Sigmoid colon (tissue), 7 donors: ENCODE results near the gene SNUPN. TPM values are rescaled to one million over a fixed set of nuclear protein-coding genes. Genes with fewer than 3 reads are reported as not detected.
A peak's percentile ranks its signal among the peaks of the same experiment; 100 is the strongest.

ENCODE experiments used
- DNase-seq: peaks from one replicate; pipeline ENCODE4 v3.0.0-alpha.2; 2019
- H3K27ac ChIP-seq, 4 donors: fragments of 200-600 bp; sonication (generic); one replicate each; pipeline ENCODE4 v1.5.1; 2016 to 2019; ENCODE audit warnings: mild to moderate bottlenecking in 1 of 4
- H3K27me3 ChIP-seq, 3 donors: fragments of 200-600 bp; sonication (generic); one replicate each; pipeline ENCODE4 v1.5.1; 2019; ENCODE audit warnings: mild to moderate bottlenecking in 1 of 3
- H3K36me3 ChIP-seq, 4 donors: fragments of 200-600 bp; sonication (generic); one replicate each; pipeline ENCODE4 v1.5.1; 2016 to 2019
- H3K4me1 ChIP-seq, 4 donors: fragments of 200-600 bp; sonication (generic); one replicate each; pipeline ENCODE4 v1.5.1; 2017 to 2019
- H3K4me3 ChIP-seq, 4 donors: fragments of 200-600 bp; sonication (generic); one replicate each; pipeline ENCODE4 v1.5.1; 2017 to 2019; ENCODE audit warnings: mild to moderate bottlenecking in 2 of 4, moderate library complexity in 1 of 4
- H3K9me3 ChIP-seq, 4 donors: fragments of 200-600 bp in 3 of 4; sonication (generic) in 3 of 4; one replicate each; pipeline versions ENCODE4 v1.5.1 to v1.6.1; 2013 to 2019
- EP300 ChIP-seq, 4 donors: sonication (generic); formaldehyde crosslinking; IDR thresholded peaks; one replicate each; pipeline ENCODE4 v1.6.1; 2017; ENCODE audit warnings: antibody characterized with exemption in 4 of 4
- POLR2A ChIP-seq, 2 donors: fragments of 450-650 bp; IDR thresholded peaks; one replicate each; pipeline ENCODE4 v1.6.1; 2016; ENCODE audit warnings: antibody characterized with exemption in 2 of 2, mild to moderate bottlenecking in 2 of 2, moderate library complexity in 2 of 2
- POLR2AphosphoS5 ChIP-seq, 4 donors: sonication (generic); formaldehyde crosslinking; IDR thresholded peaks; one replicate each; pipeline ENCODE4 v1.6.1; 2017; ENCODE audit warnings: antibody characterized with exemption in 4 of 4
- WGBS, 2 donors: extraction: QIAGEN DNeasy Blood & Tissue Kit; methylation state at CpG; one replicate each; pipeline ENCODE4 v1.1.7; 2013; 5-methylcytosine and 5-hydroxymethylcytosine counted together
- intact Hi-C: fragments of 100-400 bp; cut with DNase I; formaldehyde crosslinking; loops from one replicate; pipeline ENCODE4 v1.15.1; 2023
- polyA plus RNA-seq, 3 donors: library from polyadenylated mRNA; stranded (reverse); fragments of 200-250 nt; gene quantifications; one replicate each; pipeline ENCODE4 v1.2.3, GENCODE V29; 2013
- total RNA-seq, 4 donors: library from RNA; depleted of rRNA; stranded (reverse); fragments of >200 nt; gene quantifications; one replicate each; pipeline ENCODE4 v1.1.0, GENCODE V29; 2016
- TF ChIP-seq, protein P1 (sequence below), 4 experiments: fragments of 450-650 bp in 3 of 4; fragments of 200-600 bp in 1 of 4; IDR thresholded peaks; one replicate each; pipeline ENCODE4 v1.5.1; 2016 to 2019; ENCODE audit warnings: antibody characterized with exemption in 4 of 4, mild to moderate bottlenecking in 3 of 4, moderate library complexity in 2 of 4
- donor health status: healthy with polysubstance abuse.
- donor health status: Bipolar disorder and iron deficiency.
- donor health status: healthy.

Gene SNUPN
- total RNA-seq (10 to 100 TPM; 15.3 to 28.6 (median 21.9) TPM), polyA plus RNA-seq (10 to 100 TPM; 20.4 to 25.0 (median 20.8) TPM)

DNA sequence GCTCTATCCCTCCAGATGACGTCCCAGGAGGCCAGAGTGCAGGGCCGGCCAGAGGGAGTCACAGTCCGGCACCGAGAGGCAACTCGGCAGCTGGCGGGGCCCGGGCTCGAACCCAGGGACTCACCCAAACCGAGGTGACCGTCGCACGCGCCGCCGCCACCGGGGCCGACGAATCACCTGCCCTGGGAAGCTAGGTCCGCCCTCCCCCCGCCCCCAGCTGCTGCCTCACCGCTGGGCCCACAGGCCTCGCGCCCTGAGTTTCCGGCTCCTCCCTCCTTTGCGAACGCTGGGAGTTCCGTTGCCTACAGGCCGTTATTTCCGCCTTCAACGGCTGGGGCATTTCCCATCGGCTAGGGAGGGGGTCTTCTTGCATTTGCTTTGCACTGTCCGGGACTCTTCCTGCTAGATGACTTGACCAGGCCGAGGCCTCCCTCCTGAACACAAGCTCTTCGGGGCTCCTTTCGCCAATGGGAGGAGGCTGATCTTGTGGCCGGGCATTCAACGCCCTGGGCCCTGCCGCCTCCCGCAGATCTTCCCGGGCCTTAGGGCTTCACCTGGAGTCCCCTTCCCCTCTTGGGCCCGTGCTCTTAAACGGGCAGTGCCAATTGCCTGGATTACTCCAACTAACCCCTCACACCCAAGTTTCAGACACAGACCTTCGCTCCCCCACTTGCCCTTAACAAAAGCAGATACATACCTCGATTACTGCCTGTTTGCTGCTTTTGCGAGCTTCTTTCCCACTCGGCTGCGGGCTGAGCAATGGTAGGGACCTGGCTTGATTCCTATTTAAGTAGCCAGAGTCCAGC, at the start of gene SNUPN:
TSS of gene SNUPN (minus strand) at position 184 of the 806 bp plus-strand sequence. CDS start 4,674 bp downstream, outside the sequence.
- peak; percentile 96 for DNase-seq

DNA sequence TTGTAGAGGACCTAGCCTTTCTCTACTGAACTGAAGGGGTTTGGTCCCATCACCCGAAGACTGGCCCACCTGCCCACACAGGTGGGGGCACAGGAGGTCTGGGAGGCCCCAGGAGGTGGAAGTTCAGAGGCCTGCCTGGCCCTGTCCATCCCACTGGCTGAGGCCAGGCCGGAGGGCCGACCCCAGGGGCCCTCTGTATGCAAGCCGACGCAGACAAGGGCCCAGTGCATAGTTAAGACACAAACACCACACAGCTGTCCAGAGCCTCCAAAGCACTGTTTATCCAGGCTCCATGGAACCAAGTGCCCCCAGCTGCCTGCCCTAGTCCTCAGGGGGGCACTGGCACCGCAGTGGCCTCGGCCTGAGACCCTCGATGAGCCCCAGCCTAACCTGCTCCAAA, 48.8 kb upstream of the SNUPN start:
- no peaks in the 10 kb centered on the region for H3K27me3 ChIP-seq
- intact Hi-C loops: no loop called here
- DNase-seq: no peak
- H3K4me3 ChIP-seq: no peak overlapping the region
- peak in 1 of 4 donors; percentile 15 for TF ChIP-seq POLR2AphosphoS5 (IDR thresholded peaks at IDR 0.05)
- no peak for TF ChIP-seq POLR2A (IDR thresholded peaks at IDR 0.05)
- 83 to 85% methylated on average over 8 of the region's 8 CpGs for WGBS, 2 donors
- H3K4me1 ChIP-seq: peaks cover 0 to 62% (median 46%) of the 10 kb centered on the region in 4 donors
- no peaks in the 10 kb centered on the region for H3K9me3 ChIP-seq
- H3K36me3 ChIP-seq: peaks cover 25 to 43% (median 34%) of the 10 kb centered on the region in 4 donors
- H3K27ac ChIP-seq: peak overlapping the region; percentile 79 to 94 (median 92)

More for the DNA sequence above, at the start of gene SNUPN:
- peak within 1 kb of the TSS; percentile 90 to 98 (median 94) for H3K27ac ChIP-seq
- WGBS, 2 donors: 2% methylated on average over 47 of the region's 47 CpGs
- H3K36me3 ChIP-seq: peaks cover 0 to under 1% (median 0%) of the 10 kb centered on the region in 4 donors
- peak within 1 kb of the TSS; percentile 73 to 97 (median 94) for H3K4me3 ChIP-seq
- TF ChIP-seq EP300 (IDR thresholded peaks at IDR 0.05): no peak
- peak; percentile 36 to 53 for TF ChIP-seq POLR2A (IDR thresholded peaks at IDR 0.05)
- TF ChIP-seq POLR2AphosphoS5 (IDR thresholded peaks at IDR 0.05): peak; percentile 69 to 81 (median 77)
- TF ChIP-seq, protein P1, sequence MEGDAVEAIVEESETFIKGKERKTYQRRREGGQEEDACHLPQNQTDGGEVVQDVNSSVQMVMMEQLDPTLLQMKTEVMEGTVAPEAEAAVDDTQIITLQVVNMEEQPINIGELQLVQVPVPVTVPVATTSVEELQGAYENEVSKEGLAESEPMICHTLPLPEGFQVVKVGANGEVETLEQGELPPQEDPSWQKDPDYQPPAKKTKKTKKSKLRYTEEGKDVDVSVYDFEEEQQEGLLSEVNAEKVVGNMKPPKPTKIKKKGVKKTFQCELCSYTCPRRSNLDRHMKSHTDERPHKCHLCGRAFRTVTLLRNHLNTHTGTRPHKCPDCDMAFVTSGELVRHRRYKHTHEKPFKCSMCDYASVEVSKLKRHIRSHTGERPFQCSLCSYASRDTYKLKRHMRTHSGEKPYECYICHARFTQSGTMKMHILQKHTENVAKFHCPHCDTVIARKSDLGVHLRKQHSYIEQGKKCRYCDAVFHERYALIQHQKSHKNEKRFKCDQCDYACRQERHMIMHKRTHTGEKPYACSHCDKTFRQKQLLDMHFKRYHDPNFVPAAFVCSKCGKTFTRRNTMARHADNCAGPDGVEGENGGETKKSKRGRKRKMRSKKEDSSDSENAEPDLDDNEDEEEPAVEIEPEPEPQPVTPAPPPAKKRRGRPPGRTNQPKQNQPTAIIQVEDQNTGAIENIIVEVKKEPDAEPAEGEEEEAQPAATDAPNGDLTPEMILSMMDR (IDR thresholded peaks at IDR 0.05): no peak
- intact Hi-C loops: loop anchor here (2.0 to 5.0 kb wide), 2 partner anchors 47 to 173 kb away; partner anchors contain the start of genes PTPN9 and SIN3A
- no peaks in the 10 kb centered on the region for H3K9me3 ChIP-seq
- peaks cover 0 to 21% (median 14%) of the 10 kb centered on the region in 4 donors for H3K4me1 ChIP-seq
- no peaks in the 10 kb centered on the region for H3K27me3 ChIP-seq

DNA sequence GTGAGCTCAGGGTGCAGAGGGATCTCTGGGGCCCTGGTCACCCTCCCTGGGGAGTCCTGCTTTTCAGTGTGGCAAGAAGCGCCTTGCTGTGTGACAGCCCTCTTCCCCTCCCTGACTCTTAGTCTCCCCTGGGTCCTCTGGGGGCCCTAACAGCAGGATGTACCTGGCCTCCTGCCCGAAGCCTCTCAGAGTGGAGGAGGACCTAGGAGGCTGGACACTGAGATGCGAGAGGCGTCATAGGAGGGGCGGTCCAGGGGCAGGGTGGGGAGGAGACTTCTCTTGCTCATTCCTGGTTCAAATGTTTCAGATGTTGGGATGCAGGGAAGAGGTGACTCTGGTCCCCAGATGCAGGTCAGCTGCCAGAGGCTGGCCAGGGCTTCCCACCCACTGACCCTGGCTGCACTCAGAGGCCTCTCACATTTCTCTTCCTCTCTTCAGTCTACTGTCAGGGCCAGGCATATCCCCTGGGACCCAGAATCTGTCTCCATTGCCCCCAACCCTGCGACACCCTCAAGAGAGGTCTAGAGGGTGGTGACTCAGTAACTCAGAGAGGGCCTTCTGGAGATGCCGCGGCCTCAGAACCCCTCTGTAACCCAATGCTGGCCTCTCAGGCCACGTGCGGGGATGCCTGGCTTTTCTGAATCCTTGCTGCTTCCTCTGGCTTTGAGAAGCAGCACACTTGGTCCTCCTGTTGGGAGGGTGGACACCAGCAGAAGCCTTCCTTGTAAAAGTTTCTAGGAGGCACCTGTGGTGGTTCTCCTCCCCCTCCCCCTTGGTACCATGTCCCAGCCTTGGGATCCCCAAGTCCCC, 48.1 kb upstream of the SNUPN start:
- Histone ChIP-seq H3K4me3 (peak overlapping the region in 3 of 4 donors; percentile 9 to 32 (median 13)), H3K27me3 (no peaks in the 10 kb centered on the region), H3K27ac (peak overlapping the region; percentile 79 to 94 (median 92)), H3K9me3 (no peaks in the 10 kb centered on the region), H3K4me1 (peaks cover 0 to 62% (median 46%) of the 10 kb centered on the region in 4 donors), H3K36me3 (peaks cover 19 to 38% (median 30%) of the 10 kb centered on the region in 4 donors)
- peak; percentile 96 for DNase-seq
- intact Hi-C loops: no loop called here
- 81 to 86% methylated on average over 10 of the region's 10 CpGs for WGBS, 2 donors
- no peak for TF ChIP-seq EP300 (IDR thresholded peaks at IDR 0.05)
- peak in 1 of 2 donors; percentile 23 for TF ChIP-seq POLR2A (IDR thresholded peaks at IDR 0.05)
- TF ChIP-seq, protein P1 (IDR thresholded peaks at IDR 0.05): no peak
- TF ChIP-seq POLR2AphosphoS5 (IDR thresholded peaks at IDR 0.05): peak; percentile 26 to 69 (median 42)

DNA sequence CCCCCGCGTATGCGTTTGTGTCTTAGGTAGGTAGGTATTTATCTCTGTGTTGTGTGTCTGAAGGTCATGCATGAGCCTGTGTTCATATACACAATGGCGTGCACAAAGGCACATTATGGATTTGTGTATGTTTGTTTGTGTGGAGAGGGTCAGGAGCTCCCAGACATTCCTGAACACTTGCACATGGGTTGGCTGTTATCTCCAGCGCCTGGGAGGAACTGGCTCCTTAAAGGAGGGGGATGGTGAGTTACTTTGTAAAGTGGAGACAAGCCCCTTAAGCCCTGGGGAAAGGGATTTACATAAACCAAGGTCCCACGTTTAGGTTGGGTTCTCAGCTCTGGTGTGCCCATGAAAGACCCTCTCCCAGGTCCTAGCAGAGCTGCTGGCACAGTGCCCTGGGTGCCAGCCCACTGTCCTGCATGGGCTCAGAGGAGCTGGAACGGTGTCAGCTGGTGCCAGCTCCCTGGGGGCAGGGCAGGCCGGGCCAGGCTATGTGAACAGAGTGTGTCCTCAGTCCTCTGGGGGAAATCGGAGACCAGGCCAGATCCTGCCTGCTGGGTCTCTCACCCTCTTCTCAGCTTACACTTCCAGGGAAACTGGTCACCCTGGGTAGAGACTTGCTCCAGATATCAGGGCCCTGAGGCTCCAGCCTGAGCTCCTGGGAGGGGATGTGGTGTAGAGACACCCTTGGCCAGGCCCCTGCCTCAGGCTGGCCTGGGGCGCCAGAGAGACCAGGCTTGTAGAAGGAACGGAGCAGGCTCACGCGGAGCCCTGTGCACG, 47.3 kb upstream of the SNUPN start:
- TF ChIP-seq POLR2AphosphoS5 (IDR thresholded peaks at IDR 0.05) (peak in 3 of 4 donors; percentile 52 to 65 (median 62)), POLR2A (IDR thresholded peaks at IDR 0.05) (no peak)
- DNase-seq: peak; percentile 87
- WGBS, 2 donors: 69 to 78% methylated on average over 14 of the region's 14 CpGs
- Histone ChIP-seq H3K9me3 (no peaks in the 10 kb centered on the region), H3K36me3 (peaks cover 15 to 30% (median 26%) of the 10 kb centered on the region in 4 donors), H3K27me3 (no peaks in the 10 kb centered on the region), H3K4me3 (peak overlapping the region in 3 of 4 donors; percentile 9 to 32 (median 13)), H3K4me1 (peaks cover 0 to 62% (median 46%) of the 10 kb centered on the region in 4 donors), H3K27ac (peak overlapping the region; percentile 79 to 94 (median 92))
- intact Hi-C loops: no loop called here
